Left hindlimb (tissue), 1 donor: ENCODE measurements around the gene NUP37.
A peak's percentile ranks its signal among the peaks of the same experiment; 100 is the strongest.
"Not testable (repeated sequence)": the region's sequence is repeated elsewhere in the genome, so short reads cannot be mapped to it uniquely, and the experiment has no call there.

Experiments used
- DNase-seq: peaks from one replicate; pipeline ENCODE4 v3.0.0-alpha.2; 2018

NUP37 gene, protein sequence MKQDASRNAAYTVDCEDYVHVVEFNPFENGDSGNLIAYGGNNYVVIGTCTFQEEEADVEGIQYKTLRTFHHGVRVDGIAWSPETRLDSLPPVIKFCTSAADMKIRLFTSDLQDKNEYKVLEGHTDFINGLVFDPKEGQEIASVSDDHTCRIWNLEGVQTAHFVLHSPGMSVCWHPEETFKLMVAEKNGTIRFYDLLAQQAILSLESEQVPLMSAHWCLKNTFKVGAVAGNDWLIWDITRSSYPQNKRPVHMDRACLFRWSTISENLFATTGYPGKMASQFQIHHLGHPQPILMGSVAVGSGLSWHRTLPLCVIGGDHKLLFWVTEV

DNA sequence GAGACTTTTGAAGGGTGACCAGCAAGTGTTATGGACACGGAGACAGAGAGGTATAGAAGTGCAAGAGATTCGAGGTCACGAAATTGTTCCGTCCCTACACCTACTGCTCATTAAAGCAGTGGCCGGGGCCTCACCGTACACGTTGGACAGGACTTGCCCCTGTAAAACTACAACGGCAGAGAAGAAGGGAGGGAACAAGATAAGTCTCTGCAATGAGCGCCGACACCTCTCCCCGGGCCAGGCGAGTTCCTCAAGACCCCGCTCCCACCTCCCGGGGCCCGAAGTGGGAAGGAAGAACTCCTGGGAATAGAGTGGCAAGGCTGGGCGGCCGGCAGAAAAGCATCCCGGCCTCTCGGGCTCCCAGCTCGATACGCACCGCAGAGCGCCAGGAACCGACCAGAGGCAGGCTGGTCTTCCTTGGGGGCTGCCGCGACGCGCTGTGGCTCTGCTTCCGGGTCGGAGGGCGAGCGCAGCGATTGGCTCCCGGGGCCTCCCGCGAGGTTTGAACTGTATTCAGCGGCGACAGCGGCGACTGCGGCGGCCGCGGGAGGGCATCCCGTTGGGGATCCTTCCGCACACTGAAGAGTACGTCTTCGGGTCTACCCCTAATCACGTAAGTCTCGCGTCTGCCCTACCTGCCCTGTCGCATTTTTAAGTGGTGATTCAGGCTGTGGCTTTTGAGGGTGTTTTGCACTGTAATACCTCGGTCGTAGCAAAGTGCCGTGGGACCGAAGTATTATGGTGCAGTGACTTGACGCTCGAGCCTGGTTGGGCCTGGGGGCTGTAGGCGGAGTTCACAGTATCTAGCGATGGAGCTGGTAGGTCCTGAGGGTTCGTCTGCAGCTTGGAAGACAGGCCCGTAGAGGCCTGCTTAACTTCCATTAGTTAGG, at the start of gene NUP37, which contains the start of gene PARPBP:
NUP37 (minus strand) TSS at position 441 of the 890 bp plus-strand sequence. CDS start 1,596 bp downstream, outside the sequence.
PARPBP (plus strand) TSS at position 510 of the 890 bp plus-strand sequence. CDS start 3,706 bp downstream, outside the sequence.
- peak; percentile 94 for DNase-seq

DNA sequence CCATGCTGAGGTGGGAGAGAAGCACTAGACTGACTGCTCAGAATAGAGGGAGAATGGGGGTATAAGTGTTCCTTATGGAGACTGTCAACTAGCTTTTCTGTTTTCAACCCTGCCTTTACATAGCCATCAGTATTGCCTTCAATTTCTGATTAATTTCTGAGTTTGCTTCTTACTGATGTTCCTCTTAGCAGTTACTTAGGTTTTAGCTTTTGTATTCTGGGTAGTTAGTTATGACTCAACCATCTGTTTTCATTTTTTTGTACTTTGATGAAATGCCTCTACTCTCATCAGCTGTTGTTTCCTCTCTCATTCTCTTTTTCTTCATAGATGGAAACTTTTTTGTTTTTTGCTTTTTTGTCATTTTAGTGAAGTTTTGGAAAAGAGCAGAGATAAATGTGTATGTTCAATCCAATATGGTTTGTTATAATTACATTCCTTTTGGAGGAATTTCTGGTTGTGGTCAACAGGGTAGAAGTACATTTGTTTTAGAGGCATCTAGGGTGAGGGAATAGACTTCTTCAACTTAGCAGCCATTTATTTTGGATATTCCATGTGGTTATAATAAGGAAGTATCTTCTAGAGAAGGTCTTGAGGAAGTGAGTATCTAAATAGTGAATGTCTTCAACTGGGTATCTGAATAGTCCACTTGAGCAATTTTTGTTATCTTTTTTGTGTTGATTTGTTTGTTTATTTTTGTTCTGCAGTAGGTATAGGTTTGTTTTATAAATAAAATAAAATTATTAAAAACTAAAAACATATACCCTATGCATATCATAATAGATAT, 48.1 kb upstream of the NUP37 start:
- no peak for DNase-seq

DNA sequence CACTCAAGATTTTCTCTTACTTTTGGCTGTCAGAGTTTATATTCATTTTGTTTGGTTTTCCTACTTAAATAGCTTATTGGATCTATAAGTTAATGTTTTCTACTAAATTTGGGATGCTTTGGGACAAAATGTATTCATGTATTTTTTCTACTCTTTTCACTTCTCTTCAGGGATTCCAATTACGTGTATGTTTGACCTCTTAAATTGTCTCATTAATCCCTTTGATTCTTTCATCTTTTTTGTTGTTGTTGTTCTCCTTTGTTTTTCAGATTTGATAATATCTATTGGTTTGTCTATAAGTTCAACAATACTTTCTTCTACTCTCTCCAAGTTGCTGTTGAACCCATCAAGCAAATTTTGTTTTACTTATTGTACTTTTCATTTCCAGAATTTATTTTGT, 43.5 kb upstream of the NUP37 start:
- no peak for DNase-seq

DNA sequence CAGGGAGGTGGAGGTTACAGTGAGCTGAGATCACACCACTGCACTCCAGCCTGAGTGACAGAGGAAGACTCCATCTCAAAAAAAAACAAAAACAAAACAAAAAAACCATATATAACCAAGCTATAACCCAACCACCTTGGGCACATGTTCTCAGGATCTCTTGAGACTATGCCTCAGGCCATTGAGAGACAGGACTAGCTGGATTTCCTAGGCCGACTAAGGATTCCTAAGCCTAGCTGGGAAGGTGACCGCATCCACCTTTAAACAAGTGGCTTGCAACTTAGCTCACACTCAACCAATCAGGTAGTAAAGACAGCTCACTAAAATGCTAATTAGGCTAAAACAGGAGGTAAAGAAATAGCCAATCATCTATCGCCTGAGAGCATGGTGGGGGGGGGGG, 35.3 kb upstream of the NUP37 start:
- DNase-seq = not testable (repeated sequence)

DNA sequence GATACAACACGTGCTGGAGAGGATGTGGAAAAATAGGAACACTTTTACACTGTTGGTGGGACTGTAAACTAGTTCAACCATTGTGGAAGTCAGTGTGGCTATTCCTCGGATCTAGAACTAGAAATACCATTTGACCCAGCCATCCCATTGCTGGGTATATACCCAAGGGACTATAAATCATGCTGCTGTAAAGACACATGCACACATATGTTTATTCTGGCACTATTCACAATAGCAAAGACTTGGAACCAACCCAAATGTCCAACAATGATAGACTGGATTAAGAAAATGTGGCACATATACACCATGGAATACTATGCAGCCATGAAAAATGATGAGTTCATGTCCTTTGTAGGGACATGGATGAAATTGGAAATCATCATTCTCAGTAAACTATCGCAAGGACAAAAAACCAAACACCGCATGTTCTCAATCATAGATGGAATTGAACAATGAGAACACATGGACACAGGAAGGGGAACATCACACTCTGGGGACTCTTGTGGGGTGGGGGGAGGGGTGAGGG, 27.2 kb upstream of the NUP37 start:
- not testable (repeated sequence) for DNase-seq

DNA sequence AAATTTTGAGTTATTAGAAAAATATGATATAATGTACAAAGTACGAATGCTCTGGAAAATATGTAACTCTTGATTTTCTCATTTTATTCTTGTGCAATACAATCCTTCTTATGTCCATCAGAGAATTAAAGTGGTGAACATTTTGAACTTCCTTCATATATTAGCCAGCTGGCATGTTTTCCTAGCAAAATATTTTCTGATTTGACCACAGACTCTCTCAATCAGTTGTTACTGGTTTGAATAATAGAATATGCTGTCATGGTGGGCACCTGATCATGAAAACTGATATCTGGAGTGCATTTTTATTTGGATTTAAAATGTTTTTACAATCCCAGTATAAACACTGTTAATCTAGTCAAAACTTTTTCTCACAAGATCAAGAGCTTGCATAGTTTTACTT, 24.3 kb upstream of the NUP37 start:
- no peak for DNase-seq

DNA sequence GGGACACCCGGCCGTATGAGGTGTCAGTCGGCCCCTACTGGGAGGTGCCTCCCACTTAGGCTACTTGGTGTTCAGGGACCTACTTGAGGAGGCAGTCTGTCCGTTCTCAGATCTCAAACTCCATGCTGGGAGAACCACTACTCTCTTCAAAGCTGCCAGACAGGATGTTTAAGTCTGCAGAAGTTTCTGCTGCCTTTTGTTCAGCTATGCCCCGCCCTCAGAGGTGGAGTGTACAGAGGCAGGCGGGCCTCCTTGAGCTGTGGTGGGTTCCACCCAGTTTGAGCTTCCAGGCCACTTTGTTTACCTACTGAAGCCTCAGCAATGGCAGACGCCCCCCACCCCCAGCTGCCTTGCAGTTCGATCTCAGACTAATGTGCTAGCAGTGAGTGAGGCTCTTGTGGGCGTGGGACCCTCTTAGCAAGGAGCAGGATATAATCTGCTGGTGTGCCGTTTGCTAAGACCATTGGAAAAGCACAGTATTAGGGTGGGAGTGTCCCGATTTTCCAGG, 23.0 kb upstream of the NUP37 start:
- not testable (repeated sequence) for DNase-seq

DNA sequence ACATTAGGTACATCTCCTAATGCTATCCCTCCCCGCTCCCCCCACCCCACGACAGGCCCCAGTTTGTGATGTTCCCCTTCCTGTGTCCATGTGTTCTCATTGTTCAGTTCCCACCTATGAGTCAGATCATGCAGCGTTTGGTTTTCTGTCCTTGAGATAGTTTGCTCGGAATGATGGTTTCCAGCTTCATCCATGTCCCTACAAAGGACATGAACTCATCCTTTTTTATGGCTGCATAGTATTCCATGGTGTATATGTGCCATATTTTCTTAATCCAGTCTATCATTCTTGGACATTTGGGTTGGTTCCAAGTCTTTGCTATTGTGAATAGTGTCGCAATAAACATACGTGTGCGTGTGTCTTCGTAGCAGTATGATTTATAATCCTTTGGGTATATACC, 17.7 kb upstream of the NUP37 start:
- not testable (repeated sequence) for DNase-seq

DNA sequence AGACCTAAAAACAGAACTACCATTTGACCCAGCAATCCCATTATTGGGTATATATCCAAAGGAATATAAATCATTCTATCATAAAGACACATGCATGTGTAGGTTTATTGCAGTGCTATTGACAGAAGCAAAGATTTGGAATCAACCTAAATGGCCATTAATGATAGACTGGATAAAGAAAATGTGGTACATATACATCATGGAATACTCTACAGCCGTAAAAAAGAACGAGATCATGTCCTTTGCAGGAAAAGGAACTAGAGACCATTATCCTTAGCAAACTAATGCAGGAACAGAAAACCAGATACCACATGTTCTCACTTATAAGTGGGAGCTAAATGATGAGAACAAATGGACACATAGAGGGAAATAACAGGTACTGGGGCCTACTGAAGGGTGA, 11.5 kb upstream of the NUP37 start:
- DNase-seq = not testable (repeated sequence)

DNA sequence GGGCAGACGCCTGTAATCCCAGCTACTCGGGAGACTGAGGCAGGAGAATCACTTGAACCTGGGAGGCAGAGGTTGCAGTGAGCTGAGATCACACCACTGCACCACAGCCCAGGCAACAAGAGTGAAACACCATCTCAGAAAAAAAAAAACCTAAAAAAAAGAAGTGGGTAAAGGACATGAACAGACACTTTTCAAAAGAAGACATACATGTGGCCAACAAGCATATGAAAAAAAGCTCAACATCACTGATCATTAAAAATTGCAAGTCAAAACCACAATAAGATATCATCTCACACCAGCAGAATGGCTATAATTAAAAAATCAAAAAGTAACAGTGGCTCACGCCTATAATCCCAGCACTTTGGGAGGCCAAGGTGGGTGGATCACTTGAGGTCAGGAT, 10.8 kb upstream of the NUP37 start:
- DNase-seq = not testable (repeated sequence)

DNA sequence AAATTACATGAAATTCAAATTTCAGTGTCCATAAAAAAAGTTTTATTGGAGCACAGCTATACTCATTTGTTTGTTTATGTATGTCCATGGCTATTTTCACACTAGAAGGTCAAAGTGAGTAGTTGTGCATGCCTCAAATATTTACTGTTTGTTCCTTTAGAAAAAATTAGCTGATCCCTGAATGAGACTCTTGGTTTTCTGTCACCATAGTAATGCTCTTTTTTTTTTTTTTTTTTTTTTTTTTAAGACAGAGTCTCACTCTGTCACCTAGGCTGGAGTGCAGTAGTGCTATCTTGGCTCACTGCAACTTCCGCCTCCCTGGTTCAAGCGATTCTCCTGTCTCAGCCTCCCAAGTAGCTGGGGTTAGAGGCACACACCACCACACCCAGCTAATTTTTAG, 1.4 kb upstream of the NUP37 start:
- not testable (repeated sequence) for DNase-seq

DNA sequence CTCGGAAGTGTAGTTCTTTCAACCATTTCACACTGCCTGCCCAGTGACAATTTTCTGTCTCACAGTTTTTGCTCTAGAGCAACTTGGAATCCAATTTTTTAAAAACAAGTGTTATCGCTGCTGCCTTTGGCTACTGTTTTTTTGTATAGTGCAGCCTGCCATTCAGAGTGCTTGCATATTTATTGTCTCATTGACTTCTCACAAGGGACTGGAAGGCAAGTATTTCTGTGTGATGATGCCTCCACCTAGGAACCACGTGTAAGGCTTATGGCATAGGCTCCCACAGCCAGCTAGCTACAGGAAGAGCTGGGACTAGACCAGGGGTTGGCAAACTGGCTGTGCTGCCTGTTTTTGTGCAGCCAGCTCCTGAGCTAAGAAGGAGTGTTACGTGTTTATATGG, 972 bp upstream of the NUP37 start:
- DNase-seq = no peak

DNA sequence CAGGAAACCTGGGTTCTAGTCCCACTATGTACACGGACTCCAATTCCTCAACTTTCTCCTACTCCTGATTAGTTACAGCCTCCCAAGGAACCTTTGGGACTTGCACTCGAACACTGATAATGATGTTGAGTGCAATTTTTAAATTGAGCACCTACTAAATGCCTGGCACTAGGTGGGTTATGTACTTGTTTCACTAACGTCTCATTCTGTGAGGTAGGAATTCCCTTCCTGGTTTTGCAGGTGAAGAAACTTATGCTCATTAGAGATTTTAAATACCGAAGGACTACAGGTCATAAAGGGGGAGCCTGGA, 605 bp upstream of the NUP37 start:
- no peak for DNase-seq

DNA sequence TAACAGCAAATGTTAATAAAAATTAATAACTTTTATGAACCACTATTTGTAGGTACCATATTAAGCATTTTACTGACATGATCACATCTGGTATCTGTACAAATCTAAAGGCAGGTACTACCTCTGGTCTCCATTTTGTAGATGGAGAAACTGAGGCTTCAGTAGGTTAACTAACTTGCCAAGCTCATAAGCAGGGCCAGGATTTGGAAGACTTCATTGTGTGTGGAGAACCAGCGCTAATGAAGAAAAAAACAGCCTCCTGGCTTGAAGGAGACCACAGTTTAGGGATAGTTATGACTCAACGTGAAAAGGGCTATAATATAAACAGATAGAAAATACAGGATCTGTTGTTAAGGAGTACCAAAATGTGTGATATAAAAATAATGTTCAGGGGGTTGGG, 1.0 kb downstream of the NUP37 start:
- DNase-seq = no peak

DNA sequence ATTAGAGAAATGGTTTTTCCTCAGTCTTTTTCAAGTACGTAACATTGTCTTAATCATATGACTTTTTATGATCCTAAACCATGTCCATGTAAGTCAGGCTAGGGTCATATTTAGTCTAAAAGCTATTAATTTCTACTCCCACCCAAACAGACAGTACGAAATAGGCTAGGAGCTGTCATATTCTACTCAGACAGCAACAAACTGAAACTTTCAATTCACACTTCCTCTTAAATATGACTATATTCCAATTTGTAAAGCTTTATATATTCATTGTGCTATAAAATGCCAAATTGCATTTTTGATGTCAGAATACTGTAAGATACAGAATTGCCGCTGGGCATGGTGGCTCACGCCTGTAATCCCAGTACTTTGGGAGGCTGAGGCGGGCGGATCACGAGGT, 3.5 kb downstream of the NUP37 start:
- no peak for DNase-seq

DNA sequence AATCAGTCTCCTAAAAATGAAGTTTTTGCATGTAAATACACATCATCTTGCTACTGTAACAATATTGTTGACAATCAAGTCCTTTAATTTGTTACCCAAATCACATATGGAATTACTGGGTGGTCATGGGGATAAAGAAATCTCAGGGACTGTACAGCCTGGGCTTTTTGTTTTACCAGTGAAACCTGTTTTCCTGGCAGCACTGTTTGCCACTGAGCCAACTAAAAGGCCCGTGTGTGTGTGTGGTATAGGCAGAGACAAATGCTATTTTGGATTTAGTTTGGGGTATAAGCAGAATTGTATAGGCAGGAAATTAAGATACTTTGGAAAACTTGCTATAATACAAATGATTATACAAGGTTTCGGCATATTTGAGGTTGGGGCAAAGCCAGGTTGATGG, 5.7 kb downstream of the NUP37 start:
- no peak for DNase-seq

DNA sequence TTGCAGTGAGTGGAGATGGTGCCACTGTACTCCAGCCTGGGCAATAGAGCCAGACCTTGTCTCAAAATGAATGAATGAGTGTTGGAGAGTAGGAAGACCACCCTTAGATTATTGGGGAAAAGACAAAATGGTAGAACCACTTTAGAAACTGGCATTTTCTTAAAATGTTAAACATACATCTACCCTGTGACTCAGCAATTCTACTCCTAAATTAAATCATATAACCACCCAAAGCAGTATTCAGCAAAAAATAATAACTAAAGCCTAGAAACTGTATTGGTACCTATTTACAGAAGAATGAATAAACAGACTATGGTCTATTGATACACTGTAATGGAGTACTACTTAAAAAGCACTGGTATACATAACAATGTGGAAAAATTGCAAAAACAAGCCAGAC, 9.1 kb downstream of the NUP37 start:
- no peak for DNase-seq

DNA sequence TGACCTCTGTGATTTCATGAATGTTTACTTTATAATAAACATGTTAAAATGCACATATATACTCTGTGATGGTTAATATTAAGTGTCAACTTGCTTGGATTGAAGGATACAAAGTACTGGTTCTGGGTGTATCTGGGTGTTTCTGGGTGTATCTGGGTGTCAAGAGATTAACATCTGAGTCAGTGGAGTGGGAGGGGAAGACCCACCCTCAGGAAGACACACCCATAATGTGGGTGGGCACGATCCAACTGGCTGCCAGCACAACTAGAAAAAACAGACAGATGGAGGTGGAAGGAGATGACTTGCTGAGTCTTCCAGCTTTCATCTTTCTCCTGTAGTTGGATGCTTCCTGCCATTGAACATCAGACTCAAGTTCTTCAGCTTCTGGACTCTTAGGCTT, 11.9 kb downstream of the NUP37 start:
- DNase-seq = no peak

DNA sequence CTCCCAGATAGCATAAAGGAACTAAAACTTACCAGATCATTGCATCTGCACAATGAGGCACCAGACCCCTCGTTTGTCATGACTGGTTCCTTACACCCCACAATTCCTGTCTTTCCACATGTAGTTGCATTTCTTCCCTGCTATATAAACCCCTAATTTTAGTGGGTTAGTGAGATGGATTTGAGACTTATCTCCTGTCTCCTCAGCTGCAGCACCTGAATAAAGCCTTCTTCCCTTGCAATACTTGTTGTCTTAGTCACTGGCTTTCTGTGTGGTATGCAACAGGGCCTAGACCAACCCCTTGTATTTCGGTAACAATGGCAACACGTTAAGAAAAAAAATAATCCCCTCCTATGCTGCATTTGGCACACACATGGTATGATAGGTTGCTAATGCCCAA, 13.0 kb downstream of the NUP37 start:
- no peak for DNase-seq

DNA sequence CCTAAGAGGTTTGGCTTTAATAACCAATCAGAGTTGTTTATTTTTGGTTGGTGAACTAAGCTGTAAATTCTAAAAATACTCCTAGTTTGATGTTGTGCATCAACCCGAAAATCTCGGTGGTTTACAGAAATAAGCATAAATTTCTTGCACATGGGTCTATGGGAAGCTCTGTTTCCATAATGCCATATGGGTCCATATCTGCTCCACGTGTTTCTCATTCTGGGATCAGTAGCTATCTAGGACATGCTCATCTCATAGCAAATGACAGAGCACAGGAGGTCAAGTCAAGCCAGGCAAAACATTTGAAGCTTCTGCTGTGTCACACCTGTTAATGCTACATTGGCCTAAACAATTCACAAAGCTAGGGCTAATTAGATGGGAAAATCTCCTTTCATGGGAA, 23.1 kb downstream of the NUP37 start:
- no peak for DNase-seq

DNA sequence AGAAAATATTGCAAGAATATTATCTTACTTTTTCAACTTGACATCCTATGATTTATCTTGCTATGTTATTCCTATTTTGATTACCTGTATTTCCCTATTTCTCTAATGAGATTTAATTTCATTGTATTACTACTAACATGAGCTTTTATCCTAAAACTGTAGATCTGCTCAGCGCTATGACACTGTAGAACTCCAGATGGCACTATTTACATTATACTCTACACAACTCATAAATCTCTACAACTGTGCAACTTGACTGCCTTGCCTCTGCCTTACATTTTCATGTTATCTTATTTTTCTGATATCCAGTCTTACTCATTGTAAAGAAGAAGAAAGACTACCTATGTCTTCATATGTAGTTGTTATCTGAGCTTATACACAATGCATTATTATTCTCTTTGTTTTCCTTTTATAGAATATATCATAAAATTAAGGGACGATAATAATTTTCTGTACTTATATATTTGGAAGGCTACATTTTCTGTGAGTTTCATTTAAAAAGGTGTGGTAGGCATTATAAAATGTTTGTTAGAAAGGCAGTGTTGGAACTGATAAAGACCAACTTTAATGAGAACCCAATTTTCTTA, 24.1 kb downstream of the NUP37 start:
- no peak for DNase-seq

DNA sequence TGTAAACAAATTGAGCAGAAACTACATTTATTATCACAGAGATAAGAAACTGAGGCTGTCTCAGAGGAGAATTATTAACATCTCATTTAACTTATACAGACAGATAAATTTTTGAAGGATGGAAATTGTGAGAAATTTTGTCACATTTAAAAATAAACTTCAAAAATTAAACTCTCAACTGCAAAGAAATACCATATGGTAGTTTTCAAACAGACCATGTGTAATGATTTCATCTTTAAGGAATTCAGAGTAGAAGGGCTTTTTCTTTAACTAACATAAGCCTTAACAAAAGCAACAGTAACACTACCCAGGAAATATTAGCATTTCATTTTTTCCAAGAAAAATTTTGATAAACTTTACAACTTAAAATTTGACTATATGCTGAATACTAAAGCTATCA, 26.6 kb downstream of the NUP37 start:
- DNase-seq = no peak
